Bronchial epithelial cell (primary cell): ENCODE data around the gene ATP2B2. TPM values are rescaled to one million over a fixed set of nuclear protein-coding genes. Genes with fewer than 3 reads are reported as not detected.

Experiments used
- DNase-seq: peaks from one replicate; pipeline ENCODE4 v3.0.0-alpha.2; 2010; ENCODE audit warnings: low read depth
- FAIRE-seq: peaks from 2 replicates; lab custom pipeline; 2011; peaks lifted over from hg19 to GRCh38; lab: Jason Lieb, UNC
- H3K27me3 ChIP-seq: 2 replicates; pipeline ENCODE4 v1.5.1; 2011; ENCODE audit warnings: low read length; ENCODE audit not compliant: control insufficient read depth, insufficient read depth
- H3K36me3 ChIP-seq: 2 replicates; pipeline ENCODE4 v1.5.1; 2011; ENCODE audit warnings: low read length; ENCODE audit not compliant: control insufficient read depth, insufficient read depth
- H3K4me3 ChIP-seq: 2 replicates; pipeline ENCODE4 v1.5.1; 2011; ENCODE audit warnings: mild to moderate bottlenecking, low read depth, low read length, control low read depth
- total RNA-seq: library from RNA; depleted of rRNA; stranded (reverse); fragments of >200 nt; gene quantifications from 2 replicates; pipeline ENCODE4 v1.2.1, GENCODE V29; 2014
- TF ChIP-seq, protein P1 (sequence below): IDR thresholded peaks from 2 replicates; pipeline ENCODE4 v1.5.1; 2011; ENCODE audit warnings: mild to moderate bottlenecking, moderate library complexity, low read length, control low read depth, inconsistent platforms; ENCODE audit not compliant: insufficient read depth, severe bottlenecking

Gene ATP2B2
- total RNA-seq, 1 donor from 2014 or later = not detected

DNA sequence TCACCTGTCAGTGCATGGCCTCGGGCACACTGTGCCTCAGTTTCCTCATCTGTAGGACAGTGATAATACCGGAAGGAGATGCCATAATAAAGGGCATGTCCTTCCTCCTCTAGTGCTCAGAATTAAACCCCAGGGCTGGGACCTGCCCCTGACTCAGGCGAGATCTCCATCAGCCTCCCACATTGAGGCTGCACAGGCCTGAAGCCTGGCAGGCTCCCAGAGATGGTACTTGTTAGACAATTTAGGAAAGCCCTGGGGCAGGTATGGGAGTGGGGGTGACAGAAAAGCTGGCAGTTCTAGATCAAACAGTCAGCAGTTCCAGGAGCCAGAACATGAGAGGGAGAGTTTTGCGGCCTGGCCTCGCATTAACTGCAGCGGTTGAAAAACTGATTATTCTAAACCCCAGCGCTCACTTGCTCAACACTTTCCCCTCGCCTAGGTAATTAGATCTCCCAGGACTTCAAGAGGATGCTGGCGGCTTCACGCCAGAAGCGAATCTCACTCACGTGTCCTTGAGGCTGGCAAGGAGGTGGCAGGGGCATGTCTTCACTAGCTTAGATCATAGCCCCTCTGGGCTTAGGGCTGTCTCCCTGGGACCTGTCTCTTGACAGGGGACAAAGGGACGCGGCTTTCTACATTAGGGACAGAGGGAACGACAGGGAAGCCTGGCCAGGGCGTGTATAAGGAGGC is 73.1 kb downstream of the ATP2B2 start:
- no peak for DNase-seq
- H3K36me3 ChIP-seq = no peaks in the 10 kb centered on the region
- TF ChIP-seq, protein P1, sequence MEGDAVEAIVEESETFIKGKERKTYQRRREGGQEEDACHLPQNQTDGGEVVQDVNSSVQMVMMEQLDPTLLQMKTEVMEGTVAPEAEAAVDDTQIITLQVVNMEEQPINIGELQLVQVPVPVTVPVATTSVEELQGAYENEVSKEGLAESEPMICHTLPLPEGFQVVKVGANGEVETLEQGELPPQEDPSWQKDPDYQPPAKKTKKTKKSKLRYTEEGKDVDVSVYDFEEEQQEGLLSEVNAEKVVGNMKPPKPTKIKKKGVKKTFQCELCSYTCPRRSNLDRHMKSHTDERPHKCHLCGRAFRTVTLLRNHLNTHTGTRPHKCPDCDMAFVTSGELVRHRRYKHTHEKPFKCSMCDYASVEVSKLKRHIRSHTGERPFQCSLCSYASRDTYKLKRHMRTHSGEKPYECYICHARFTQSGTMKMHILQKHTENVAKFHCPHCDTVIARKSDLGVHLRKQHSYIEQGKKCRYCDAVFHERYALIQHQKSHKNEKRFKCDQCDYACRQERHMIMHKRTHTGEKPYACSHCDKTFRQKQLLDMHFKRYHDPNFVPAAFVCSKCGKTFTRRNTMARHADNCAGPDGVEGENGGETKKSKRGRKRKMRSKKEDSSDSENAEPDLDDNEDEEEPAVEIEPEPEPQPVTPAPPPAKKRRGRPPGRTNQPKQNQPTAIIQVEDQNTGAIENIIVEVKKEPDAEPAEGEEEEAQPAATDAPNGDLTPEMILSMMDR = no peak
- no peak overlapping the region for H3K4me3 ChIP-seq
- peaks cover 1% of the 10 kb centered on the region for H3K27me3 ChIP-seq
- FAIRE-seq = no peak

DNA sequence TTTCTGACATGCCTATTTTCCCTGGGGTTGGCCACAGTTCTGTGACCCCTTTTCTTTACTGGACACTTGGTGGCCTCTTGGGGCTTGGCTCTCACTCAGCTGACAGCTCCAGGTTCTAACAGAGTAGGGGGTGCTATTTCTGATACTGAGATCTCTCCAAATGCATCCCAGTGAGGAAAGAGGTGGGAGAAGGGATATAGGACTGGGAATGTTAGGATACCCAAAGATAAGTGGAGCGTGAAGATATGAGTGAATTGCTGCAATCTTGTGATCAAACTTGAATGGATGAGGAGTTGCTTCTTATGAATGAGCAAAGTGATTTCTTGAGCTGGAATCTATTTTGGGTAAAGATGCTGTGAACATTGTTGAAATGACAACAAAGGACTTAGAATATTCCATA is 74.6 kb downstream of the ATP2B2 start:
- no peak overlapping the region for H3K4me3 ChIP-seq
- TF ChIP-seq, protein P1 = no peak
- H3K27me3 ChIP-seq = peaks cover 1% of the 10 kb centered on the region
- no peak for FAIRE-seq
- no peaks in the 10 kb centered on the region for H3K36me3 ChIP-seq
- no peak for DNase-seq

DNA sequence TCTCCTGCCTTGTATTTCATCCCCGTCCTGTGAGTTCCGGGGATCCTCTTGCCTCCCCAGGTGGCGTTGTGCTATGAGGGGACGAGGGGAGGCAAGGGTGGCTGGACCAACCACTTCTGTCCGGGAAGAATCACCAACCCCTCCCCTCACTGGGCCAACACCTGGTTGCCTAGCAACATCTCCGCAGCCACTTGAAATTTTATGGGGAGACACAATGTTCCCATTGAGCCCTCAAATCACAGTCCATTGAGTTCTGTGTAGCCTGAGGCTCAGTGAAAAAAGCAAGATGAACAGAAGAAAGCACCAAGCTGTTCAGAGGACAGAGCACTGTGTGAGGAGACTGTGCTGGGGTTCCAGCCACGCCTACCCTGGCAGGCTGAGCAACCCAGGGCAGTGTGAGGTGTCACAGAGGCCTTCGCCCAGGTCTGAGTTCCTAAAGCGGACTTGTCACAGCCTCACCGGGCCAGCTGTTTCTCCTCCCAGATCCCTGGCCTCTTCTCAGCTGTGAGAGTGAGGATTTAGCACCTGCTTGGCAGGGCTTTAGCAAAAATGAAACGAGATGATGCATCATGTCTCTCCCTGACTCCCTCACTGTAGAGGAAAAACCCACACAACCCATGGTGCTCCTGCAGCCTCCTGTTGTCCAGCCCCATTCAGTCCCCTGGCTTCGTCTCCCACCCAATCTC is 76.8 kb downstream of the ATP2B2 start:
- FAIRE-seq (no peak), DNase-seq (no peak)
- H3K27me3 ChIP-seq = peaks cover 1% of the 10 kb centered on the region
- H3K4me3 ChIP-seq = no peak overlapping the region
- no peaks in the 10 kb centered on the region for H3K36me3 ChIP-seq
- TF ChIP-seq, protein P1 = no peak

DNA sequence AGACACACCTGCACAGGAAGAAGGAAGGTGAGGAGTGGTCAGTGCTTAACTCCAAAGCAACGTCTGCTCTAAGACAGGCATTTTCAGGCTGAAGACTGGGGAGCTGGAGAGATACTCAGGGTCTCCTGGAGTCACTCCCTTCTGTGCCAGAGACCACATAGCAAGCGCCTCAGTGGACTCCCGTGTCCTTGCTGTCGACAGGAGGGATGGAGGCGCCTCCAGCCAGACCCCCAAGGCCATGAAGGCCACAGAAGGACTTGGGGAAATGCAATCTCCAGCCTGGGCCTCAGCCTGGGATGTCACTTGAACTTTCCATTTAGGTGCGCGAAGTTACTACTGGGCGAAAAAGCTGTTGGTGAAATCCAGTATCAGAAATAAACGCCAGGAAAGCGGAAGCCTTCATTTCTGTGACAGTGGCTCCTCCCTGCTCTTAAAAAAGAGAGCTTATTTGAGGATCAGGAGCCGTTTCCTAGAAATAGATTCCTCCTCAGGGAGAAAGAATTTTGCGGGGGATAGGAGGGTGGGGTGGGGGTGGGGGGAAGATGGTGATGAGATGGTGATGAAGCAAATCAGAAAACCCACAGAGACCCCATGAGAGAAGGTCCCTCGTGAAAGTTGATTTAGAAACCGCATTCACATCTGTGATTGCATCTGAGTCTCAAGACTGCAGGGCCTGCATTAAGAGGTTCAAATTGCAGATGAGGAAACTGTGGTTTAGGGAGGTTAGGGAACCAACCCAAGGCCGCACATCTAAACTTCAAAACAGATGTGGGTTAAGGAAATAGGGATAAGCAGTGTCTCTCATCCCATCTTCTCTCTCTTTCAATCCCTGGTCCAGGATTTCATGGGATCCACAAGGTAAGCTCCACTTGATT is 78.8 kb downstream of the ATP2B2 start:
- no peaks in the 10 kb centered on the region for H3K36me3 ChIP-seq
- peaks cover 1% of the 10 kb centered on the region for H3K27me3 ChIP-seq
- H3K4me3 ChIP-seq = no peak overlapping the region
- no peak for DNase-seq
- TF ChIP-seq, protein P1 = no peak
- no peak for FAIRE-seq

DNA sequence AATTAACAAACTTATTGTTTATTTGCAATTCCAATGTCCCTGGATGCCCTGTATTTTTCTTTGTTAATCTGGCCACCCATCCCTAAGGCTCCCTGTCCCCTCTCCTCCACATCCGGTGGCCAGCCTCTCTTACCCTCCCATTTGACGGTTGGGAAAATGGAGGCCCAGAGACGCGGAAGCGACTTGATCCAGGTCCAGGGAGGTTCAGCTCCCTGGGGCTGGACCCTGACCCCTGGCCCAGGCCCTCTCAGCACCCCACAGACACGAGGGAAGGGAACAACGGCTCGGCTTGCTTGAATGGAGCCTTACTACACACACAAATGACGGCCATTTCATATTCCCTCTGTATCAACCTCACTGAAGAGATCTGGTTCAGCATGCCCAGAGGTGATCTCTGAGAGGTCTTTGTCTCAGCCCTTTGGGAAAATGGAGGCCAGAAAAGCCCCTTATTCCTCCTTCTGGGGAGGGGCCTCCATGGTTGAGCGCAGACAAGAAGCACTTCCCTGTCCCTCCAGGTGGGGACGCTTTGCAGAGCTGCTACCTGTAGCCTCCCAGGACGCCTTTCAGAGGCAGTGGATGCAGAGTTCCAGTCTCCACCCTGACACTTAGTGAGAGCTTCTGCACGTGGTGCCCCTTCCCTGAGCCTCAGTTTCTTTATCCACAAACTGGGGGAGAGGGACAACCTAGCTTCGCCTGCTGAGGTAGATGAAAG is 82.1 kb downstream of the ATP2B2 start:
- Histone ChIP-seq H3K36me3 (no peaks in the 10 kb centered on the region), H3K4me3 (no peak overlapping the region), H3K27me3 (peaks cover 4% of the 10 kb centered on the region)
- FAIRE-seq (no peak), DNase-seq (no peak)
- TF ChIP-seq, protein P1 = no peak
